LoVo (cell line): ENCODE measurements around the gene DPP10.

ENCODE experiments used
- DNase-seq: peaks from one replicate; pipeline ENCODE4 v3.0.0-alpha.2; 2016; ENCODE audit warnings: low spot score

DPP10 gene

DNA sequence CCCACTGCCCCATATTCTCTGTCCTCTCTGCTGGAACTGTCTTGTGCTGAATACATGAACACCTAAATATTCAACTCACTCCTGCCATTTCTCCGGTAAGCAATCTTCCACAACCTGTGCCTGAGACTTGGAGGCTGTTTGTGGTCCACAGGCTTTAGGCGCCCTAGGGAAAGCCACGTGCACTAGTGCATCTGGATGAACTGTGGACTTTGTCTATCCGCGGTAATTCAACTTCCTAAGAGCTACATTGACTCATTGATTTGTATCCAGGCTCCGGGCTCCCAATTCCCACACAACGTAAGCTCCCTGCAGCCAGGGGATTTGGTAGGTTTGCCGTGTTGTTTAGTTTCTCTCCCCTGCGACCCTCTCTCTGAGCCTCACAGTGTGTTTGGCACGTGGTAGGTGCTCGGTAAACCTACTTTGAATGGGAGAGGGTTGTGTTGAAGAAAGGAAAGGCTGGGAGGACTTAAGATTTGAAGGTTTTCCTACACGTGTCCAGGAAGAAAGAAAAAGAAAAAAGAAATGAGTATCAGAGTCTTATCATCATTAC is 718.2 kb downstream of the DPP10 start:
- no peak for DNase-seq

DNA sequence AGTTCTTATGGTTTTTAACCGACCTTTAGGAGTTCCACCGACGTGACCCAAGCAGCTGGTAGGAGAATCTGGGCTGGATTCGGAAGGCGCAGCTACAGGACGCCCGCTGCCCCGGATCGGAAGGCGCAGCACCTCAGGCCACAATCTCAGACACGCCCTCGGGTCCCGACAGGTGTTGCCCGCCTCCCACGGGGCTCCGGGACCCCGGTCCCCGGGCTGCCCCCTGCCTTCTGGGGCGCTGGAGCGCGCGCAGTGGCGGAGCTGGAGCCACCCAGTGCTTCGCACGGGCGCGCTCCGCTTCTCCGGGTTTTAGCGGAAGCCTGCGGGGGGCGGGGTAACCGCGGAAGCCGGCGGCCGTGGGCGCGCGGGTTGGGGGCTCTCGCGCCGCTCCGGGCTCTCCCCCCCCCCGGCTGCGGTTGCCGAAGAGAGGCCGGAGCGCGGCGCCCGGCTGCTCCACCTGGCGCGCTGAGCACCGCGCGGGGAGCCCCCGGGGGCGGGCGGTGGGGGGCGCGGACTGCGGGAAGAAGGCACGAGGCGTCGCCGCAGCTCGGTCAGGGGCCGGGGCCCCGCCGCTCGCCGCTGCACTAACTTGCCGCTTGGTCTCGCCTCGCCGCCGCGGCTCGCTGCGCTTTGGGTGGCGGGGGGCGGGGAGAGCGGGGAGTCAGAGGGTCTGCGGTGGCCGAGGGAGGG is 718.8 kb downstream of the DPP10 start:
- no peak for DNase-seq

DNA sequence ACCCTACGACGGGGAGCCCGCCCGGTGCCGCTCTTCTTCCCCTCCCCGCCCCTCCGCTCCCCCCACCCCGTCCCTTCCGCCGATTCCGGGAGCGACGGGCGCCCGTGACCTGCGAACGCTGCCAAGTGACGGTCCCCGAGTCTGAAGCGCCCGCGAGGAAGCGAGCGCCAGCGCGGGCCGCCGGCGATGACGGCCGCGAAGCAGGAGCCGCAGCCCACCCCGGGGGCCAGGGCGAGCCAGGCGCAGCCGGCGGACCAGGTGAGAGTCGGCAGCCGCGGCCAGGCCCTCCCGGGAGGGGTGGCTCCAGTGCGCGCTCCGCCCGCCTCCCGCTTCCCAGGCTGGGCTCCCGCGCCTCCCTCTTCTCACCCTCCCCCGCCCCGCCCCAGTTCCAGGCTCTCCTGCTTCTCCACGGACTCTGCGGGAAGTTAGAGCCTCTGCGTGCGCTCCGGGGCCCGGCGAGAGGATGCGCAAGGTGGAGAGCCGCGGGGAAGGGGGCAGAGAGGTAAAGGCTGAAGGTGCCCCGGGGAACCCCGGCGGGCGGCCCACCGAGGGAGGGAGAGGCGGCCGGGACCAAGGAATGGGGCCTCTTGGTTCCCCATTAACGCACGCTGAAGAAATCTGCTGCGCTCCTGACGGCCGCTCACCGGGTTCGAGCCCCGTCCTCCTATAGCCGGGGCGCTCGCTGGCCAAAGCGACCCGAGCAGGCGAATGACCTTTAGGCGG is 719.5 kb downstream of the DPP10 start:
- no peak for DNase-seq

GRCh38 chr2:115162494-115163293 is 720.3 kb downstream of the DPP10 start:
- no peak for DNase-seq

DNA sequence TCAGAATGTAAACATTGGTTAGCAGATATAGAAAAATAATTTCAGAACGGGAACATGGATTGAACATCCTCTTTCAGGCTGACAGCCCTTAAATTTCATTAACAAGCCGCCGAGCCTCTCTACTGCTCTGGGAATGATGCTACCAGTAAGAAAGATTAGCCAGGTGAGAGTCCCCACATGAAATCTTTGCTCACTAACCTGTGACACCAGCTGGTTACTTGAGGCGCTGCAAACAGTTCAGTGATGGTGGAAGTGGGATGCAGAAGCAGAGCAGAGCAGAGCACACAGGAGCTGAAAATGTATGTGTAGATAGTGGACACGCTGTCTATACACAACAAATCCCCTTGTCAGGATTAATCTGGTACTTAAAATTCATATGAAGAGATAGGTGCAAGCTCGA is 721.1 kb downstream of the DPP10 start:
- DNase-seq, result no peak

DNA sequence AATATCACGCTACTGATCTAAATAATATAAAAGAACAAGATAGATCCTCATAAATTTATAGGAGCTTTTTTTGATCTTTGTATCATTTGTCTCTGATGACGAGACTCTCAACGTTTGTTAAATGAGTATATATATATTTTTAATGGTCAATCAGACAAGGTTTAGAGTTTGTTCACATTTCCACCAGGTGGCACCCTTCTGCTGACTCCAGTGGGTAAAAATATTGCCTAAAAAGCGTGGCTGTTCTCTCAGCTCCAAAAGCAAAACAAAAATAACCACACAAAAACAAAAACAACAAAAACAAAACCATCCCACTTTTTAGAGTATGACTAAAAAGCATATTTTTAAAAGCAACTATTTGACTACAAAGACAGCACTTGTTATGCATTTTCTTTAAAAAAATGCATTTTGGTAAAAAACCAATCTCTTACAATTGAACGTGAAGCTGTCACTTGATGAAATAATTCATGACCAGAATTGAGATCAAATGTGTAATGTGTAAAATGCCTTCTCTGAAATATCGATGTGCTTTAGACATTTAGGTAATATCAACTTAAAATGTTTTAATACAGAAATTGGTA is 723.2 kb downstream of the DPP10 start:
- DNase-seq, result peak; percentile 48

DNA sequence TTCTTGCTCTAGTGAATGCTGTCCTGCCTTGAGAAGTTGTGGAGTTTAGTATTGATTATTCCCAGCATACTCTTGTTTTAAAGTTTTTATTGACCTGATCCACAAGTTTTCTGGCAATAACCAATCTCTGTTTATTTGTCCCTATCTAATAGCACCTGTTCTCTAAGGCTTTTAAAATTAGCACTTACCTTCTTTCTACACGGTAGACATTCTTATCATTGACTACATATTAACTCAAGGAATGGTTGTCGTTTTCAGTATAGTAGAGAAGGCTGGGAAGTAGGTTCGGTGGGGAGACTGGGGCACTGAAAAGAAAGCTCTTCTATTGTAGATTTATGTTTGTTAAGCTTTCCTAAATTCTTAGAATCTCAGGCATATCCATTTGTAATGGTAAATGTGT is 726.0 kb downstream of the DPP10 start:
- DNase-seq, result no peak

GRCh38 chr2:115169814-115170213 is 727.4 kb downstream of the DPP10 start:
- DNase-seq, result no peak

DNA sequence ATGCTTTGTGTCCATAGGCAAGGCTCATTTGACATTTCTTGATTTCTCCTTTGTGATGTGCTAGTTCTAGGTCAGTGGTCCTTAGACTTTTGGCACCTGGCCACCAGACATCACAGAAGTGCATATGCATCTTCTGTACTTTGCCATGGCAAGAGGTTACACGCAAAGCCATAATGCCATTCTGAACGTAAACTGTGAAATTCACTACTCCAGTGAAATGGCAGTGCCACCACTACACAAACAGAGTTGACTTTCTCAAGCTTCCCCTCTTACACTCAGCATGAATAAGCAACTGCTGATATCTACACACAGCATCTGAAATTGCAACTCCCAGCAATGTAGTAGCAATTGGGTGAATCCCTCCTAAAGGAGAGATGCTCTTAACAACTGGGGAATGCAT is 729.3 kb downstream of the DPP10 start:
- DNase-seq, result no peak

DNA sequence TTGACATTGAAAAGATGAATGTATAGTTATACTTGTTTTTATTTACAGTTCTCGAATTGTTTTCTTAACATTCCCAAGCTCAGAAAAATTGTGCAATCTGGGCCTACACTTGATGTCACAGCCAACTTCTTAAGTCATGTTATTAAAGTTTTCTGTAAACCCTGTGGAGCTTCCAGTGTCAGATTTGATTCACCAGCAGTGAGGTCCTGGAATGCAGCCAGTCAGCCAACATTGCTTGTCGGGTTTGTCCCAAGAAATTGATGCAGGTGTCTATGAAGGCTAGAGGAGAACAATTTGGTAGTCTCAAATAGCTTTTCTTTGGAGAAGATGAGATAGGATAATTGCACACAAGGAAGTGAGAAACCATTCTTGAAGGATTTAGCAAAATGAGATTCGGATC is 732.2 kb downstream of the DPP10 start:
- DNase-seq, result no peak

- no peak for DNase-seq
Observed at GRCh38 chr2:115183144-115183543, 740.7 kb downstream of the DPP10 start.

- DNase-seq, result no peak
Observed at GRCh38 chr2:115190459-115190858, 748.0 kb downstream of the DPP10 start.

GRCh38 chr2:115194623-115195022 is 752.2 kb downstream of the DPP10 start:
- DNase-seq, result no peak

DNA sequence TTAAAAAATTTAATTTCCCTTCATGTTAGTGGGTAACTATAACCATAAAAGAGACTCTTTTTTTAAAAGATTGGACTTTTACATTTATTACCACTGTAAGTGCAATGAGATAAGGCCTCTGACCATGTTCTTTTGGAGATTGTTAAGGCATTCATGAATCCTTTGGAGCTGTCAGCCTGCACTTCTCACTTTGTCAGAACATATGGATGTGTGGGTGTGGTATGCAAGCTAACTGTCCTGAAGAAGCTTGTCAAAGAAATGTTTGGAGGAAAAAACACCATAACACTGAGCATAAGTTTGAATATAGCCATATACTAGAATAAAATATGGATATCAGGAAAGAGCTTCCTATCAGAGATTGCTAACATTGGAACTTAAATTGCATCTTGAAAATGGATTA is 754.1 kb downstream of the DPP10 start:
- no peak for DNase-seq

DNA sequence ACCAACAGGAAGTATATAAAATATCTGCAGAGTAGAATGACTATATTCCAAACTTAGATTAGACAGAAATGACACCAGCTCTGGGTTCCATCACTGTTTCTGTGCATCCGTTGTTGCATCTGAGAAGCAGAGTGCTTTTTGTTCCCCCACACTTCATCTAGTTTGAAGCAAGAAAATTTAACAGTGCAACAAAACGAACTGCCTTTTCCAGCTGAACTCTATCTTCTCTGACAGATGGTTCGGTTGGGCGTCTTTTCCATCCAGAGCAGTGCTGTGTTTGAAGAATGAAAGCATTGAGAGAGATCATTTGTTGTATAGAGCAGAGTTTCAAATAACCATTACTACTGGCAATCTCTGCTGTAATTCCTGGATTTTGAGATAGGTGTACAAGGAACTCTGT is 757.5 kb downstream of the DPP10 start:
- no peak for DNase-seq

DNA sequence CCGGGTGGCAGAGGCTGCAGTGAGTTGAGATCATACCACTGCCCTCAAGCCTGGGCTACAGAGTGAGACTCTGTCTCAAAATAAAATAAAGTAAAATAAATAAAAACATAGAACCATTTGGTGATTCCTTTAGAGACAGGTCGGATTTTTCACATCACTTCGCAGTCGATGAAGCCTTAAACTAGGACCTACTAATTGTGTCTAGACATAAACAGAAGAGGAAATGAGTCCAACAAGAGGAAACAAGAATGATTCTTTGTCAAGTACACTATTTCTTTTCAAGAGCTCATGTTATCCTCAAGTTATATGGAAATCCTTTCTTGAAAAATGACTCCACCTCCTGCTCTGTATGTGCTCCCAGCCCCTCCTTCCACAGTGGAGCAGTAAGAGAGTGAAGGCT is 758.9 kb downstream of the DPP10 start:
- DNase-seq, result no peak

- DNase-seq, result no peak
Observed at GRCh38 chr2:115208493-115209164, 766.2 kb downstream of the DPP10 start.

DNA sequence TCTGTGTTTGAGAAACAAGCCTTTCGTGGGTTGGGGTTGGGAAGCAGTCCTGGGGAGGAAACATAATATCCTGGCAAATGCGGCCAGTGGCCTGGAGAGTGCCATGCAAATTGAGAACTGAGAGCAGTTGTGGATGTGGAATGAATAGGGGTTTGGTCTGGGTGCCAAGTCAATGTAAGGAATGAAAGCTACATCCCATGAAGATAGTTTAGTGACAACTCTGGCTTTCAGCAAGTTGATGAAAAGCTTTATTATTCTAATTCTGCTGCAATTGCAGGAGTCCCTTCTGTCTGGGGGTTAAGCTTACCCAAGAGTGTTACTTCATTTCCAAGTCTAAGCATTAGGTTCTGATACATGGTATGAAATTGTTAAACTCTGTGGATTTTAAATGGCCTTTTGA is 771.6 kb downstream of the DPP10 start:
- no peak for DNase-seq

- no peak for DNase-seq
Observed at GRCh38 chr2:115219296-115219695, 776.9 kb downstream of the DPP10 start.

DNA sequence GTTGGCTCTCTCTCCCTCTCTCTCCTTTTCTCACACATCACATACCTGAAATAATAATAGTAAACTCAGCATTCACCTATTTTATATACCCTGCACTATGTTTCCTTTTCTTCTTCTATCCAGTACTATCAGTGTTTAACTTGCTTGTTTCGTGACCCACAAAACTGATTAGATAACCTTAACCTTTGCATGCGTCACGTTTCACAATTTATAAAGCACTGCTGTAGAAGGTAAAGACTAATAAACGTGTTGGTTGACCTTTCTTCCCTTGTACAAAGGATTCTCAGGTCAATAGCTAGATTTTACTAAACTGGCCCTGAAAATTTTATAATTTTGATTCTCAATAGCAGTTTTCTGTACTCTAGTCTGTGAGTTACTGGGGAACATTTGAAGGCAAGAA is 791.7 kb downstream of the DPP10 start:
- DNase-seq, result no peak

GRCh38 chr2:115234737-115235136 is 792.3 kb downstream of the DPP10 start:
- DNase-seq, result no peak

DNA sequence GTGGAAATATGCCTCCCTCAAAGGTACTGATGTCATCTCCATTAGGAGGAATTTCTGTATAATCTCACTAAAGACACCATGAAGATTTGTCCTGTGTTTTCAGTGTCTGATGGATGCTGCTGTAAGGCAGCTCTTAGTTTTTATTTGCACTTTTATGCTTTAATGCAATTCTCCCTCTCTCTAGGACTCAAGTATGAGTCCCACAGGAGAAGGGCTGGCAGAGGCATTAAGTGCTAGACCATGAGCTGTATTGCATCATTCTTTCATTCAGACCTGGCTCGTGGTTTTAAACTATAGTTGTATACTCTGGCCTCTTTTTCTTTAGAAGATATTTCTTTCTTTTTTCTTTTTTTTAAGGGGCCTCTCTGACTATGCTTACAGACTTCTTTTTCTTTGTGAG is 805.6 kb downstream of the DPP10 start:
- DNase-seq, result no peak
